GM12878 (cell line): ENCODE data around the gene NKX6-1. TPM values are rescaled to one million over a fixed set of nuclear protein-coding genes. Genes with fewer than 3 reads are reported as not detected.

Experiments used
- ATAC-seq: fragments of 200-7000 bp; cut with Tn5 transposase; 3 replicates; pipeline ENCODE4 v1.9.1; 2020; ENCODE audit warnings: mild to moderate bottlenecking, moderate library complexity
- BruUV-seq: library from RNA; stranded (reverse); fragments of 400-500 nt; replicated peaks from 2 replicates; lab custom pipeline; 2021; lab: Mats Ljungman, UMichigan
- CTCF ChIA-PET: fragments of 300-600 bp; sonication (Branson Sonifier 250); formaldehyde crosslinking; extraction: SDS; loops from one replicate; lab custom pipeline; 2021; ENCODE audit warnings: inconsistent platforms; lab: Yijun Ruan, JAX
- POLR2A ChIA-PET: fragments of 350-600 bp; formaldehyde crosslinking; extraction: SDS; loops from one replicate; lab custom pipeline; 2021; ENCODE audit warnings: inconsistent platforms; lab: Charles Lee
- RAD21 ChIA-PET: fragments of 300-600 bp; sonication (Branson Sonifier 250); formaldehyde crosslinking; loops from one replicate; lab custom pipeline; 2023; ENCODE audit warnings: antibody characterized with exemption; ENCODE audit not compliant: unreplicated experiment; lab: Charles Lee
- SMC1A ChIA-PET: fragments of 300-600 bp; sonication (Branson Sonifier 250); formaldehyde crosslinking; loops from one replicate; lab custom pipeline; 2023; ENCODE audit not compliant: unreplicated experiment, uncharacterized antibody; lab: Charles Lee
- DNase-seq: peaks from one replicate; pipeline ENCODE4 v3.0.0-alpha.2; 2011; ENCODE audit warnings: low read depth, low spot score
- FAIRE-seq: peaks from 3 replicates; lab custom pipeline; 2011; peaks lifted over from hg19 to GRCh38; lab: Jason Lieb, UNC
- H2AFZ ChIP-seq: 2 replicates; pipeline ENCODE4 v1.6.0; 2011; ENCODE audit warnings: low read depth, low read length, control low read depth; ENCODE audit not compliant: control insufficient read depth
- H3K27ac ChIP-seq: 2 replicates; pipeline ENCODE4 v1.5.1; 2011; ENCODE audit warnings: control low read depth; ENCODE audit not compliant: control insufficient read depth, insufficient read depth
- H3K27me3 ChIP-seq, 2 experiments: replicated peaks in 1 of 2; 2 replicates each; pipeline versions ENCODE4 v1.6.0 to v1.6.1; 2011; ENCODE audit warnings: low read length in 1 of 2; ENCODE audit not compliant: control insufficient read depth in 2 of 2, insufficient read depth in 2 of 2
- H3K36me3 ChIP-seq, 2 experiments: 2 replicates each; pipeline ENCODE4 v1.5.1; 2011; ENCODE audit warnings: low read length in 1 of 2; ENCODE audit not compliant: control insufficient read depth in 2 of 2, insufficient read depth in 2 of 2
- H3K4me1 ChIP-seq: 2 replicates; pipeline ENCODE4 v1.6.1; 2011; ENCODE audit warnings: mild to moderate bottlenecking, low read length, moderate library complexity, mixed read lengths; ENCODE audit not compliant: control insufficient read depth, insufficient read depth
- H3K4me2 ChIP-seq: 2 replicates; pipeline ENCODE4 v1.6.0; 2011; ENCODE audit warnings: control low read depth; ENCODE audit not compliant: control insufficient read depth, insufficient read depth
- H3K4me3 ChIP-seq: fragments of 200-600 bp; sonication (generic); 2 replicates; pipeline ENCODE4 v1.5.1; 2016
- H3K79me2 ChIP-seq: 2 replicates; pipeline ENCODE4 v1.6.0; 2011; ENCODE audit warnings: low read length; ENCODE audit not compliant: control insufficient read depth, insufficient read depth
- H3K9ac ChIP-seq: 2 replicates; pipeline ENCODE4 v1.8.0; 2011; ENCODE audit warnings: low read length, control low read depth, mixed read lengths; ENCODE audit not compliant: control insufficient read depth, insufficient read depth
- H3K9me3 ChIP-seq: replicated peaks from 3 replicates; pipeline ENCODE4 v1.5.1; 2011; ENCODE audit warnings: mild to moderate bottlenecking, low read length; ENCODE audit not compliant: control insufficient read depth, insufficient read depth
- H4K20me1 ChIP-seq: 2 replicates; pipeline ENCODE4 v1.6.0; 2011; ENCODE audit not compliant: control insufficient read depth, insufficient read depth
- ETV6 ChIP-seq, 2 experiments: fragments of 450-650 bp in 1 of 2; IDR thresholded peaks in 1 of 2; conservative IDR thresholded peaks in 1 of 2; 2 replicates each; pipeline ENCODE4 v1.6.1; 2014; ENCODE audit warnings: antibody characterized with exemption in 1 of 2, borderline replicate concordance in 1 of 2, low read depth in 1 of 2, mild to moderate bottlenecking in 1 of 2, moderate library complexity in 1 of 2
- SMAD5 ChIP-seq: IDR thresholded peaks from 2 replicates; pipeline ENCODE4 v1.6.1; 2016; ENCODE audit warnings: antibody characterized with exemption, low read depth
- WGBS: methylation state at CpG from one replicate; pipeline ENCODE4 v1.1.6; 2016; ENCODE audit warnings: low lambda C conversion rate; ENCODE audit not compliant: insufficient replicate concordance, insufficient coverage; ENCODE audit errors: missing lambda C conversion rate; 5-methylcytosine and 5-hydroxymethylcytosine counted together
- in situ Hi-C: fragments of 300-500 bp; cut with MboI; formaldehyde crosslinking; loops from 9 replicates; pipeline ENCODE4 v1.14.3; 2018; ENCODE audit warnings: mixed read lengths
- intact Hi-C: fragments of 100-400 bp; cut with micrococcal nuclease; formaldehyde crosslinking; loops from one replicate; pipeline ENCODE4 v1.14.2; 2022; ENCODE audit not compliant: unreplicated experiment
- polyA plus RNA-seq, 11 experiments: library from polyadenylated mRNA; depleted of rRNA in 4 of 11; unstranded in 6 of 11; stranded (reverse) in 5 of 11; fragments of >200 nt; fragmentation: Nextera tagmentation in 4 of 11; fragmentation: Illumina TruSeq in 1 of 11; extraction: Ambion mirVana in 4 of 11; extraction: Trizol in 1 of 11; gene quantifications; 1 replicate in 1 of 11; 2 replicates in 10 of 11; pipeline versions ENCODE4 v1.2.1 to v1.2.3, GENCODE V29; 2011 to 2016; ENCODE audit warnings: inconsistent platforms in 2 of 11, missing spikeins in 2 of 11, low read depth in 1 of 11
- total RNA-seq, 4 experiments: library from RNA; depleted of rRNA in 3 of 4; stranded (reverse); fragments of >200 nt in 3 of 4; fragmentation: Illumina TruSeq in 1 of 4; extraction: Trizol in 1 of 4; gene quantifications; 2 replicates each; pipeline versions ENCODE4 v1.2.1 to v1.2.3, GENCODE V29; 2013 to 2021
- TF ChIP-seq, protein P1 (sequence below): fragments of 450-650 bp; IDR thresholded peaks from 2 replicates; pipeline ENCODE4 v1.6.1; 2017; ENCODE audit warnings: borderline replicate concordance
- TF ChIP-seq, protein P2 (sequence below): fragments of 450-650 bp; IDR thresholded peaks from 2 replicates; pipeline ENCODE4 v1.6.1; 2017; ENCODE audit warnings: mild to moderate bottlenecking, moderate library complexity

Gene NKX6-1
- total and polyA plus RNA-seq, 10 of the 15 experiments (the other 5 are each of a cell fraction or from before 2014, with no cell fraction given), result not detected

DNA sequence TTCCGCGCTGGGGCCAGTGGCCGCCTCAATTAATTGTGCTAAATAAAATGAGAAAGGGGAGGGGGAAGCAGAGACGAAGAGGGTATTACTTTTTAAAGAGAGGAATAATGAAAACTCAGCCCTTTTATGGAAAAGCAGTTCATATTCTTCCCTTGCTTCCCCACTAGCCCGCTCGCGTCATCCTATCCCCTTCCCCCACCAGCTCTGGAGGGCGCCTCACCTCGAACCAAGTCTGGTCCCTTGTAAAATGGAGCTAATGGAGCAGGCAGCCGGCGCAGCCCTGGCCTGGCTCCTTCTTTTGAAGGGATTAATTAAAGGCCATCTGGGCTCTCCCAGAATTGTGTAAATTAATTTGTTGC lies 511 bp upstream of the NKX6-1 start:
- ChIA-PET RAD21 (no interaction called here), POLR2A (no interaction called here), SMC1A (no interaction called here), CTCF (no interaction called here)
- no peak for DNase-seq
- Histone ChIP-seq H3K9ac (no peak overlapping the region), H4K20me1 (no peaks in the 10 kb centered on the region), H2AFZ (no peak overlapping the region), H3K79me2 (no peaks in the 10 kb centered on the region), H3K4me2 (no peak overlapping the region), H3K27ac (no peak overlapping the region), H3K4me3 (no peak overlapping the region), H3K27me3 (peaks cover 12 to 27% of the 10 kb centered on the region in 2 experiments)
- in situ Hi-C loops (no loop called here), intact Hi-C loops (no loop called here)
- no peak for FAIRE-seq
- no peak for ATAC-seq
- WGBS, result 26% methylated on average over 11 of the region's 11 CpGs
- TF ChIP-seq, protein P1, sequence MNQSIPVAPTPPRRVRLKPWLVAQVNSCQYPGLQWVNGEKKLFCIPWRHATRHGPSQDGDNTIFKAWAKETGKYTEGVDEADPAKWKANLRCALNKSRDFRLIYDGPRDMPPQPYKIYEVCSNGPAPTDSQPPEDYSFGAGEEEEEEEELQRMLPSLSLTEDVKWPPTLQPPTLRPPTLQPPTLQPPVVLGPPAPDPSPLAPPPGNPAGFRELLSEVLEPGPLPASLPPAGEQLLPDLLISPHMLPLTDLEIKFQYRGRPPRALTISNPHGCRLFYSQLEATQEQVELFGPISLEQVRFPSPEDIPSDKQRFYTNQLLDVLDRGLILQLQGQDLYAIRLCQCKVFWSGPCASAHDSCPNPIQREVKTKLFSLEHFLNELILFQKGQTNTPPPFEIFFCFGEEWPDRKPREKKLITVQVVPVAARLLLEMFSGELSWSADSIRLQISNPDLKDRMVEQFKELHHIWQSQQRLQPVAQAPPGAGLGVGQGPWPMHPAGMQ, result no peak
- no peak for TF ChIP-seq ETV6 (conservative IDR thresholded peaks at IDR 0.05 in 1 of 2, IDR thresholded peaks at IDR 0.05 in 1 of 2; ENCODE audit: borderline replicate concordance in 1 of 2, low read depth in 1 of 2)
- TF ChIP-seq SMAD5, result no peak
- TF ChIP-seq, protein P2, sequence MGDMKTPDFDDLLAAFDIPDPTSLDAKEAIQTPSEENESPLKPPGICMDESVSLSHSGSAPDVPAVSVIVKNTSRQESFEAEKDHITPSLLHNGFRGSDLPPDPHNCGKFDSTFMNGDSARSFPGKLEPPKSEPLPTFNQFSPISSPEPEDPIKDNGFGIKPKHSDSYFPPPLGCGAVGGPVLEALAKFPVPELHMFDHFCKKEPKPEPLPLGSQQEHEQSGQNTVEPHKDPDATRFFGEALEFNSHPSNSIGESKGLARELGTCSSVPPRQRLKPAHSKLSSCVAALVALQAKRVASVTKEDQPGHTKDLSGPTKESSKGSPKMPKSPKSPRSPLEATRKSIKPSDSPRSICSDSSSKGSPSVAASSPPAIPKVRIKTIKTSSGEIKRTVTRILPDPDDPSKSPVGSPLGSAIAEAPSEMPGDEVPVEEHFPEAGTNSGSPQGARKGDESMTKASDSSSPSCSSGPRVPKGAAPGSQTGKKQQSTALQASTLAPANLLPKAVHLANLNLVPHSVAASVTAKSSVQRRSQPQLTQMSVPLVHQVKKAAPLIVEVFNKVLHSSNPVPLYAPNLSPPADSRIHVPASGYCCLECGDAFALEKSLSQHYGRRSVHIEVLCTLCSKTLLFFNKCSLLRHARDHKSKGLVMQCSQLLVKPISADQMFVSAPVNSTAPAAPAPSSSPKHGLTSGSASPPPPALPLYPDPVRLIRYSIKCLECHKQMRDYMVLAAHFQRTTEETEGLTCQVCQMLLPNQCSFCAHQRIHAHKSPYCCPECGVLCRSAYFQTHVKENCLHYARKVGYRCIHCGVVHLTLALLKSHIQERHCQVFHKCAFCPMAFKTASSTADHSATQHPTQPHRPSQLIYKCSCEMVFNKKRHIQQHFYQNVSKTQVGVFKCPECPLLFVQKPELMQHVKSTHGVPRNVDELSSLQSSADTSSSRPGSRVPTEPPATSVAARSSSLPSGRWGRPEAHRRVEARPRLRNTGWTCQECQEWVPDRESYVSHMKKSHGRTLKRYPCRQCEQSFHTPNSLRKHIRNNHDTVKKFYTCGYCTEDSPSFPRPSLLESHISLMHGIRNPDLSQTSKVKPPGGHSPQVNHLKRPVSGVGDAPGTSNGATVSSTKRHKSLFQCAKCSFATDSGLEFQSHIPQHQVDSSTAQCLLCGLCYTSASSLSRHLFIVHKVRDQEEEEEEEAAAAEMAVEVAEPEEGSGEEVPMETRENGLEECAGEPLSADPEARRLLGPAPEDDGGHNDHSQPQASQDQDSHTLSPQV, result no peak
- TF ChIP-seq, all 136 proteins: peak for 0
- H3K4me1 ChIP-seq, result no peaks in the 10 kb centered on the region
- H3K36me3 ChIP-seq, result no peaks in the 10 kb centered on the region
- H3K9me3 ChIP-seq, result no peaks in the 10 kb centered on the region; the same call in 1 of the 3 replicates
- no TSS peak for BruUV-seq
